GM12891 (cell line): ENCODE results near the gene LRRC8D.

ENCODE experiments used
- POLR2AphosphoS5 ChIP-seq: IDR thresholded peaks from 2 replicates; pipeline ENCODE4 v1.6.1; 2011; ENCODE audit warnings: low read depth, low read length, control low read depth
- TAF1 ChIP-seq: IDR thresholded peaks from 2 replicates; pipeline ENCODE4 v1.6.1; 2011; ENCODE audit warnings: low read depth, low read length, control low read depth

- TF ChIP-seq POLR2AphosphoS5: no peak
- no peak for TF ChIP-seq TAF1
Observed at GRCh38 chr1:89802841-89803240, 18.0 kb upstream of the LRRC8D start.
